ENCODE data around the gene RALGAPB.

- no peak for TF ChIP-seq CTCF (conservative IDR thresholded peaks at IDR 0.05; ENCODE audit: low read depth, low read length)
- no peak for TF ChIP-seq EZH2 (IDR thresholded peaks at IDR 0.05; ENCODE audit: low read length, unreplicated experiment)
Observed at GRCh38 chr20:38610521-38610920, 137.9 kb downstream of the RALGAPB start.
